OCI-LY1 (cell line): ENCODE measurements around the gene ZDHHC14.

Experiments
- EZH2 ChIP-seq: fragments of 200-600 bp; sonication (generic), shearing (Covaris generic); IDR thresholded peaks from 2 replicates; pipeline ENCODE4 v1.8.0; 2017; ENCODE audit warnings: borderline replicate concordance, mixed run types, mild to moderate bottlenecking, antibody characterized with exemption, low read length, moderate library complexity, mixed read lengths
- TF ChIP-seq, protein P1 (sequence below): fragments of 200-600 bp; sonication (generic), shearing (Covaris generic); IDR thresholded peaks from 2 replicates; pipeline ENCODE4 v1.5.1; 2017; ENCODE audit warnings: mild to moderate bottlenecking, antibody characterized with exemption, low read length, moderate library complexity, mixed read lengths

- TF ChIP-seq, protein P1, sequence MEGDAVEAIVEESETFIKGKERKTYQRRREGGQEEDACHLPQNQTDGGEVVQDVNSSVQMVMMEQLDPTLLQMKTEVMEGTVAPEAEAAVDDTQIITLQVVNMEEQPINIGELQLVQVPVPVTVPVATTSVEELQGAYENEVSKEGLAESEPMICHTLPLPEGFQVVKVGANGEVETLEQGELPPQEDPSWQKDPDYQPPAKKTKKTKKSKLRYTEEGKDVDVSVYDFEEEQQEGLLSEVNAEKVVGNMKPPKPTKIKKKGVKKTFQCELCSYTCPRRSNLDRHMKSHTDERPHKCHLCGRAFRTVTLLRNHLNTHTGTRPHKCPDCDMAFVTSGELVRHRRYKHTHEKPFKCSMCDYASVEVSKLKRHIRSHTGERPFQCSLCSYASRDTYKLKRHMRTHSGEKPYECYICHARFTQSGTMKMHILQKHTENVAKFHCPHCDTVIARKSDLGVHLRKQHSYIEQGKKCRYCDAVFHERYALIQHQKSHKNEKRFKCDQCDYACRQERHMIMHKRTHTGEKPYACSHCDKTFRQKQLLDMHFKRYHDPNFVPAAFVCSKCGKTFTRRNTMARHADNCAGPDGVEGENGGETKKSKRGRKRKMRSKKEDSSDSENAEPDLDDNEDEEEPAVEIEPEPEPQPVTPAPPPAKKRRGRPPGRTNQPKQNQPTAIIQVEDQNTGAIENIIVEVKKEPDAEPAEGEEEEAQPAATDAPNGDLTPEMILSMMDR: no peak
- no peak for TF ChIP-seq EZH2
Measured at GRCh38 chr6:157407646-157408045, 26.7 kb downstream of the ZDHHC14 start.
